SK-MEL-5 (cell line): ENCODE data around the gene MAN2A2. TPM values are rescaled to one million over a fixed set of nuclear protein-coding genes. Genes with fewer than 3 reads are reported as not detected.

Experiments
- DNase-seq: peaks from one replicate; pipeline ENCODE4 v3.0.0-alpha.2; 2016; ENCODE audit warnings: low read depth, low spot score
- in situ Hi-C: cut with HindIII; loops from 2 replicates; pipeline ENCODE4 v1.10.0; 2016; ENCODE audit warnings: low sequenced_read_pairs, high pct_unique_total_duplicates, low pct_unique_long_range_greater_than_20kb
- total RNA-seq: library from RNA; depleted of rRNA; stranded (reverse); fragments of >200 nt; shearing (Covaris generic); gene quantifications from 2 replicates; pipeline ENCODE4 v1.2.3, GENCODE V29; 2014

The MAN2A2 gene
- total RNA-seq, 1 experiment from 2014 or later: 4.7 TPM

- DNase-seq: no peak
- in situ Hi-C loops: no loop called here
Observed at GRCh38 chr15:90946941-90947576, 44.0 kb downstream of the MAN2A2 start.

- in situ Hi-C loops: no loop called here
- no peak for DNase-seq
Observed at GRCh38 chr15:90947577-90948357, 44.7 kb downstream of the MAN2A2 start.

- no peak for DNase-seq
- in situ Hi-C loops: no loop called here
Observed at GRCh38 chr15:90948506-90948905, 45.4 kb downstream of the MAN2A2 start.

- in situ Hi-C loops: no loop called here
- no peak for DNase-seq
Observed at GRCh38 chr15:90949979-90950675, 47.0 kb downstream of the MAN2A2 start.

- in situ Hi-C loops: no loop called here
- DNase-seq: no peak
Observed at GRCh38 chr15:90950676-90951075, 47.6 kb downstream of the MAN2A2 start.

- in situ Hi-C loops: no loop called here
- no peak for DNase-seq
Observed at GRCh38 chr15:90952901-90953677, 50.0 kb downstream of the MAN2A2 start.

GRCh38 chr15:90953947-90954711 lies 51.0 kb downstream of the MAN2A2 start:
- in situ Hi-C loops: no loop called here
- DNase-seq: no peak

GRCh38 chr15:90954712-90955623 lies 51.9 kb downstream of the MAN2A2 start, which contains the start of gene RCCD1:
TSS of gene RCCD1 (plus strand) at chr15:90954884. CDS start at chr15:90956735, 1,851 bp downstream.
- in situ Hi-C loops: no loop called here
- DNase-seq: peak; percentile 97

GRCh38 chr15:90955624-90956273 lies 52.6 kb downstream of the MAN2A2 start:
- in situ Hi-C loops: no loop called here

GRCh38 chr15:90956274-90957030 lies 53.4 kb downstream of the MAN2A2 start:
- peak; percentile 44 for DNase-seq
- in situ Hi-C loops: no loop called here

More at GRCh38 chr15:90955624-90956273, 52.6 kb downstream of the MAN2A2 start:
- DNase-seq: no peak

- in situ Hi-C loops: no loop called here
- no peak for DNase-seq
Observed at GRCh38 chr15:90957031-90957790, 54.1 kb downstream of the MAN2A2 start.

GRCh38 chr15:90957791-90958190 lies 54.7 kb downstream of the MAN2A2 start:
- DNase-seq: no peak
- in situ Hi-C loops: no loop called here

GRCh38 chr15:90959028-90959595 lies 56.0 kb downstream of the MAN2A2 start:
- in situ Hi-C loops: no loop called here
- no peak for DNase-seq

GRCh38 chr15:90959894-90960293 lies 56.8 kb downstream of the MAN2A2 start:
- no peak for DNase-seq
- in situ Hi-C loops: no loop called here
